K562 (cell line): ENCODE measurements around the gene CCT3. TPM values are rescaled to one million over a fixed set of nuclear protein-coding genes. Genes with fewer than 3 reads are reported as not detected.

Source experiments
- BHLHE40 ChIP-seq: IDR thresholded peaks from 2 replicates; pipeline ENCODE4 v1.6.1; 2011; ENCODE audit warnings: low read length, improper control_type of control experiment
- CBX2 ChIP-seq: fragments of 200-600 bp; sonication (generic); IDR thresholded peaks from one replicate; pipeline ENCODE4 v1.6.1; 2012; ENCODE audit warnings: mild to moderate bottlenecking, low read length, inconsistent platforms; ENCODE audit not compliant: insufficient read depth, poor library complexity, severe bottlenecking
- CXXC5 ChIP-seq: fragments of 250-450 bp; sonication (Bioruptor Pico); IDR thresholded peaks from 2 replicates; pipeline ENCODE4 v1.8.0; 2022; ENCODE audit warnings: inconsistent platforms, mild to moderate bottlenecking, moderate library complexity
- FOS ChIP-seq: IDR thresholded peaks from 3 replicates; pipeline ENCODE4 v1.6.1; 2011; ENCODE audit not compliant: insufficient read length; ENCODE audit errors: extremely low read depth
- GATA2 ChIP-seq: sonication (generic); formaldehyde crosslinking; IDR thresholded peaks from 2 replicates; pipeline ENCODE4 v1.4.0; 2020; ENCODE audit warnings: mild to moderate bottlenecking, missing genetic modification reagents
- GATAD2B ChIP-seq: fragments of 450-650 bp; IDR thresholded peaks from 2 replicates; pipeline ENCODE4 v1.6.1; 2017; ENCODE audit warnings: mild to moderate bottlenecking, borderline replicate concordance
- HEY1 ChIP-seq: fragments of 250-450 bp; sonication (Bioruptor Pico); IDR thresholded peaks from 2 replicates; pipeline ENCODE4 v1.5.0; 2020; ENCODE audit warnings: mild to moderate bottlenecking, moderate library complexity, borderline replicate concordance
- HNRNPL ChIP-seq: fragments of 200-400 bp; formaldehyde crosslinking; IDR thresholded peaks from 2 replicates; pipeline ENCODE4 v1.6.1; 2017; ENCODE audit warnings: low read depth, mild to moderate bottlenecking, low read length
- MEF2D ChIP-seq: conservative IDR thresholded peaks from 2 replicates; pipeline ENCODE4 v1.6.1; 2016; ENCODE audit warnings: low read depth, missing genetic modification characterization, missing compliant biosample characterization
- NCOA4 ChIP-seq: fragments of 450-650 bp; IDR thresholded peaks from 2 replicates; pipeline ENCODE4 v1.6.1; 2018; ENCODE audit warnings: mild to moderate bottlenecking; ENCODE audit not compliant: partially characterized antibody
- NFIC ChIP-seq: fragments of 450-650 bp; IDR thresholded peaks from 2 replicates; pipeline ENCODE4 v1.6.1; 2017; ENCODE audit warnings: mild to moderate bottlenecking, inconsistent platforms
- PHF8 ChIP-seq: fragments of 200-600 bp; sonication (generic); IDR thresholded peaks from 2 replicates; pipeline ENCODE4 v1.6.1; 2012; ENCODE audit warnings: mixed run types, mild to moderate bottlenecking, inconsistent platforms, low read length, moderate library complexity, borderline replicate concordance
- POLR2A ChIP-seq: fragments of 450-650 bp; conservative IDR thresholded peaks from 2 replicates; pipeline ENCODE4 v1.6.1; 2016
- PPARD ChIP-seq: fragments of 250-450 bp; sonication (Bioruptor Pico); IDR thresholded peaks from 2 replicates; pipeline ENCODE4 v1.8.0; 2022; ENCODE audit warnings: inconsistent platforms, mild to moderate bottlenecking, moderate library complexity
- RHOXF2B ChIP-seq: fragments of 250-450 bp; sonication (Bioruptor Pico); conservative IDR thresholded peaks from 2 replicates; pipeline ENCODE4 v1.5.1; 2021
- RREB1 ChIP-seq: fragments of 250-450 bp; sonication (Bioruptor Pico); IDR thresholded peaks from 2 replicates; pipeline ENCODE4 v1.4.0; 2020
- SRSF3 ChIP-seq: fragments of 200-400 bp; formaldehyde crosslinking; IDR thresholded peaks from 2 replicates; pipeline ENCODE4 v1.6.1; 2016; ENCODE audit warnings: mild to moderate bottlenecking, low read length, moderate library complexity; ENCODE audit not compliant: insufficient read depth
- STAG1 ChIP-seq: sonication (generic); formaldehyde crosslinking; IDR thresholded peaks from 2 replicates; pipeline ENCODE4 v1.5.0; 2020; ENCODE audit warnings: missing genetic modification reagents, borderline replicate concordance
- THRAP3 ChIP-seq: fragments of 450-650 bp; IDR thresholded peaks from 2 replicates; pipeline ENCODE4 v1.6.1; 2016; ENCODE audit warnings: mild to moderate bottlenecking, inconsistent platforms, borderline replicate concordance
- ZBTB7A ChIP-seq: IDR thresholded peaks from 2 replicates; pipeline ENCODE4 v1.6.1; 2011; ENCODE audit warnings: low read depth, mild to moderate bottlenecking, low read length, moderate library complexity, borderline replicate concordance; ENCODE audit not compliant: control insufficient read depth
- ZC3H11A ChIP-seq: IDR thresholded peaks from 2 replicates; pipeline ENCODE4 v1.6.1; 2012; ENCODE audit warnings: low read depth, low read length, improper control_type of control experiment
- ZFP30 ChIP-seq: fragments of 250-450 bp; sonication (Bioruptor Pico); IDR thresholded peaks from 2 replicates; pipeline ENCODE4 v1.8.0; 2022; ENCODE audit warnings: moderate library complexity, mild to moderate bottlenecking, inconsistent platforms, borderline replicate concordance
- ZNF175 ChIP-seq: fragments of 200-800 bp; sonication (Bioruptor generic); IDR thresholded peaks from 2 replicates; pipeline ENCODE4 v1.6.1; 2016; ENCODE audit warnings: low read depth, mild to moderate bottlenecking, missing genetic modification characterization, missing compliant biosample characterization
- ZNF212 ChIP-seq: fragments of 450-650 bp; formaldehyde crosslinking; IDR thresholded peaks from 2 replicates; pipeline ENCODE4 v1.4.0; 2020; ENCODE audit warnings: mild to moderate bottlenecking
- ZNF431 ChIP-seq: sonication (generic); formaldehyde crosslinking; IDR thresholded peaks from 2 replicates; pipeline ENCODE4 v1.8.0; 2022; ENCODE audit warnings: mild to moderate bottlenecking, missing genetic modification reagents
- ZNF584 ChIP-seq: fragments of 200-800 bp; sonication (Bioruptor generic); IDR thresholded peaks from 2 replicates; pipeline ENCODE4 v1.6.1; 2016; ENCODE audit warnings: low read depth, mild to moderate bottlenecking, missing genetic modification characterization, missing compliant biosample characterization
- polyA plus RNA-seq, 8 experiments: library from polyadenylated mRNA; depleted of rRNA in 4 of 8; stranded (reverse) in 5 of 8; unstranded in 3 of 8; fragments of >200 nt; fragmentation: Nextera tagmentation in 2 of 8; fragmentation: Illumina TruSeq in 1 of 8; extraction: Ambion mirVana in 2 of 8; extraction: Trizol in 1 of 8; gene quantifications; 2 replicates each; pipeline versions ENCODE4 v1.2.1 to v1.2.3, GENCODE V29; 2011 to 2014; ENCODE audit warnings: inconsistent platforms in 1 of 8, missing spikeins in 1 of 8
- total RNA-seq, 7 experiments: library from RNA; depleted of rRNA in 6 of 7; stranded (reverse); fragments of >200 nt in 6 of 7; fragmentation: Illumina TruSeq in 2 of 7; extraction: Trizol in 2 of 7; gene quantifications; 2 replicates each; pipeline versions ENCODE4 v1.2.1 to v1.2.3, GENCODE V29; 2011 to 2021; ENCODE audit warnings: low replicate concordance in 1 of 7
- TF ChIP-seq, protein P1 (sequence below): sonication (generic); formaldehyde crosslinking; IDR thresholded peaks from 2 replicates; pipeline ENCODE4 v1.9.0; 2022; ENCODE audit warnings: mild to moderate bottlenecking, missing genetic modification reagents

Gene CCT3
- total and polyA plus RNA-seq, 9 of the 15 experiments (the other 6 are each of a cell fraction or from before 2014, with no cell fraction given) = 475 to 1,167 (median 610) TPM

- TF ChIP-seq SRSF3 (no peak), ZNF175 (CRISPR knock-in tag) (no peak), ZNF431 (CRISPR knock-in tag) (0 out of 2 replicates have a peak, but pooled peaks have one; percentile 6), NFIC (no peak), ZNF212 (CRISPR knock-in tag) (no peak), THRAP3 (no peak), RREB1 (CRISPR knock-in tag) (no peak), ZFP30 (CRISPR knock-in tag) (no peak), CXXC5 (no peak), GATA2 (CRISPR knock-in tag) (no peak), NCOA4 (no peak), ZC3H11A (no peak), BHLHE40 (no peak), FOS (no peak), MEF2D (no peak), HEY1 (CRISPR knock-in tag) (no peak), HNRNPL (no peak), ZNF584 (CRISPR knock-in tag) (no peak), PHF8 (peak; percentile 82; the same call in 1 of the 2 replicates), PPARD (no peak), POLR2A (no peak), RHOXF2B (CRISPR knock-in tag) (no peak), ZBTB7A (no peak), GATAD2B (no peak), STAG1 (CRISPR knock-in tag) (no peak), CBX2 (no peak)
- TF ChIP-seq, protein P1, sequence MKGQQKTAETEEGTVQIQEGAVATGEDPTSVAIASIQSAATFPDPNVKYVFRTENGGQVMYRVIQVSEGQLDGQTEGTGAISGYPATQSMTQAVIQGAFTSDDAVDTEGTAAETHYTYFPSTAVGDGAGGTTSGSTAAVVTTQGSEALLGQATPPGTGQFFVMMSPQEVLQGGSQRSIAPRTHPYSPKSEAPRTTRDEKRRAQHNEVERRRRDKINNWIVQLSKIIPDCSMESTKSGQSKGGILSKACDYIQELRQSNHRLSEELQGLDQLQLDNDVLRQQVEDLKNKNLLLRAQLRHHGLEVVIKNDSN (CRISPR knock-in tag) = no peak
Observed at GRCh38 chr1:156337888-156338179, 258 bp downstream of the CCT3 start (continued).
